GM18858 (cell line): ENCODE results near the gene RALGDS.

Experiments used
- ATAC-seq: cut with Tn5 transposase; IDR thresholded peaks from one replicate; pipeline ENCODE4 v1.9.1; 2021; ENCODE audit not compliant: unreplicated experiment

The RALGDS gene

DNA sequence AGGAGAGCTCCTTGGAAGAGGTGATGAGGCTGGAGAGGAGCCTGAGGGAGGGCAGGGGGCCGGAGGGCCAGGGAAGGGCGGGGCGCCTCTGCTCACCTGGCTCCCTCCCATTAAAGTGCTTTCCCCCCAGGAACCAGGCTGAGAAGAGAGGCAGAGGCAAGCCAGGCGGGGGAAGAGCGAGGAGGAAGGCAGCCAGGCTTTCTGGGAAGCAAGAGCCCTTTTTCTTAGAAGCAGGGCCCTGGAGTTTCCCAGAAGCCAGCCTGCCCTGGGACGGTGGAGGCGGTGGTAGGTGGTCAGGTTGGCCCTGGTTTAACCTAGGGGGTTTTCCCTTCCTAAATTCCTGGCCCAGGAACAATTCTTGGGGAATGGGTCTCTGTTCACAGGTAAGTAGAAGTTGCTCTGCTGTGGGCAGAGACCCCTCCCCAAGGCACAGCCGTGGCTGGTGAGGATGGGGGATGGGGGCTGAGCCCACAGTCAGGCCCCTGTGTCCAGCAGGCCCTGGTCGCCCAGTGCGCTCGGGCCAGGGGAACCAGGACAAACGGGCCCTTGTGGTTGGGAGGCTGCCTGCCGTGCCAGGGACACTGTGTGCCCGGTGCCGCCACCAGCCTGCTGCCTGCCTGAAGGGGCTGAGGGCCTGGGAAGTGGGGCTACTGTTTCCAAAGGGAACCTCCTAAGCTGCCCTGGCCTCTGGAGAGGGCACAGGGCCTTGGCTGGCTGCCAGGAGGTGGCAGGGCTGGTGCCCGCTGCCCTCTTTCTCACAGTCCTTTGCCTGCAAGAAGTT is 16.6 kb upstream of the RALGDS start:
- ATAC-seq, result no peak

DNA sequence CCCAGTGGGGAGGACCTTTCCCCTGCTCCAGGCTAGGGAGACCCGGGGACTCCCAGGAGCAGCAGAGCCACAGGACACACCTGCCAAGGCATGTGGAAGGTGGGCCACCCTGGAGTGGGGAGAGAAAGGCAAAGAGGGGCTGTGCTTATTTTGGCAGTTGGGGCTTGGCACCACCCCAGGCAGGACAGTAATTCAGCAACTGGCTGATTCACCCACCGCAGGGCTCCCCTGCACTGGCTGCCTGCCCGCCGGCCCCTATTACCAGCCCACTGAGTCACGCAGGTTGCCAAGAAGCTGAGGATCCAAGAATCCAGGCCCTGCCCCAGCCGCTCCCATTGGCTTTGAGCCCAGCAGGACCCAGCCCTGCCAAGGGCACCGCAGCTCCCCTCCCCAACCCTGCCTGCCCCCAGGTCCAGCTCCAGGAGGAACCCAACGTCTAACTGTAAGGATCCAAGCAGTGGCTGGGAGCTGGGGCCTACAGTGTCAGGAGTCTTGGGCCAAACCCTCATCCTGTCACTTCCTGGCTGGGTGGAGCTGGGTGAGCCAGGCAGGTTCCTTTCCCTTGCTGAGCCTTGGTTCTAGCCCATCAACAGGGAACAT is 14.2 kb upstream of the RALGDS start:
- ATAC-seq, result no peak

DNA sequence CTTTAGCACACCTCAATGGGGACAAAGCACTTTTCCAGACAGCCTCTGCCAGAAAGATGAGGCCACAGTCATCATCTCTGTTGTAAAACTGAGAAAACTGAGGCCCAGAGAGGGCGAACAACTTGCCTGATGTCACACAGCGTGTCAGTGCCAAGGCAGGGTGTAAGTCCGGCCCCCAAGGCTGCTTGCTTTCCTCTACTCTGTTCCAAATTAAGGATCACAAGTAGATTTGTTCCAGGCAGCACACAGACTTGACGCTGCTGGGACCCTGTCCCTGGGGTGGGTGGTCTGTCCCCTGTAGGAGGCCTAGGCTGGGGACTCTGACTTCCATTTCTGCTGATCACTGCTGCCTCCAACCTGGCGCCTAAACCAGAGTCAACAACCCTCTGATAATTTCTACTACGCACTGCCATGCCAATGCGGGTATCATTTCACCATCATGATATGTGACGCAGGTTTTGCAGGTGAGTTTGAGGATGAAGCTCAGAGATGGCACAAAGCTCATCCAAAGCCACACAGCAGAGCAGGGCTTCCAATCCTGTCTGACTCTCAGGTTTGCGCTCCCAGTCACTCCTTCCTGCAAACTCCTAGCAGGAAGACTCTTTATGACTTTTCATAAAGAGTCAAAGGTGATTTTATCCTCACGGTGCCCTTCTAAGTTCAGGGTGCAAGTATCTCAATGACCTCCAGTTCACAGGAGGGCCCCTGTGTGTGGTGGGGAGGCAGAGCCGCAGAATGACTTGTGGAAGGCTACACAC is 13.5 kb upstream of the RALGDS start:
- ATAC-seq, result no peak

DNA sequence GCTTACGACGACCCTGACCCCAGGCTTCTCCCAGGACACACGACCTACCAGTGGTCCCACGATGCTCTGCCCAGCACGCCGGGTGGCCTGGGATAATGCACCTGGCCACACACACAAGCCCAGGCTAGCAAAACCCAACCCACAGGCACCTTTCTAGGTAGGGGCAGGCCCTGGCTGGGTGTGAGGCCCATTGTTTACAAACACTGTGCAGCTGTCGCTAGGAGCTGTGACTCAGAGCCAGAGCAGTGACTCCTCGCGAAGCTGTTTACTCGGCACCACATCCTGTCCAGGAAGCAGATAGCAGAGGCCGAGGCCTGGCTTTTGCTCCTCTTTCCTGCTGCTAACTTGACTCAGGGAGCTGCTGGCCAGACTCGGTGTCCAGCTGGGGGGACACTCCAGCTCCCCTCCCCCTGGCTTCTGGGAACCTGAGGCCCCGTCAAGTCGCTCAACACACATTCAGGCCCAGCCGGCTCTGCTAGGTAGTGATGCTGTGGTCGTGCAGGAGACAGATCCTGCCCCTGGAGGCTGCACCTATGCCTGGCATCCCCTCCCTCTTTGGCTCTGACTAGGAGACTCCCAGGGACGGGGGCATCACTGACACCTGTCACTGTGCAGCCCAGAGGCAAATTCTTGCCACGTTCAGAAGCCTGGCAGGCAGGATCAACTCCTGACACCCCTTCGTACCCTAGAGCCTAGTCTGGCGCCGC is 12.8 kb upstream of the RALGDS start:
- peak; percentile 81 for ATAC-seq

DNA sequence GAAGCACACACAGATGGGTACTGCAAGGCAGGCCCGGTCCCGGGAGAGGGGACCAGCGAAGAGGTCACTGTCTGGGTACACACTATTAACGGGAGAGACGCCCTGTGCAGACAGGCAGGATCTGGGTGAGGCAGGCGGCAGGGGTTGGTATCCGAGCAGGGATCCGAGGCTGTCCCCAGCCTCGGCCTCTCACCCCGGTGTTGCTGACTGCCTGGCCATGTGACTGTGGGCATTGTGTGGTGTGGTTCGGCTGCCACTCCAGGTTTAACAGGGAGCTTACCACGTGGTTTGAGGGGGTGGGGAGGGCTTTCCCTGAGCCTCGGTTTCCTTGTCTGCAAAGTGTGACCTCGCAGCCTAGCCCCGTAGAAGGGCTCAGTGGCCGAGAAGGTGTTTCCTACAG is 11.1 kb upstream of the RALGDS start:
- ATAC-seq, result no peak

DNA sequence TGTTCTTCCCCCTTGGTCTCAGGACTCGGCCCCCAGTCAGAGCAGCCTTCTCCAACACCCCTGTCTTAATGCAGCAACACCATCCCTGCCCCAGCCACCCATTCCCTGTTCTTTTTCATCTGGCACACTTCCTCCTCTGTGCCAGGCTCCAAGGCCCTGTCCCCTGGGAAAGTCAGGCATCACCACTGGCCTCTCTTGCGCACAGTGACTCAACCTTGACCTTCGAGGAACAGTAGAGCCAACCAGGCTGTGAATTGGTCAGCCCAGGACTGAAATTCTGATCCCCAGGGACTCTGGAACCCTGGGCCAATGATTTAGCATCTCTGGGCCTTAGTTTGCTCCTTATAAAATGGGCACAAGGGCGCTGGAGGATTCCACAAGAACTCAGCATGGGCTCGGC is 10.5 kb upstream of the RALGDS start:
- ATAC-seq, result no peak

DNA sequence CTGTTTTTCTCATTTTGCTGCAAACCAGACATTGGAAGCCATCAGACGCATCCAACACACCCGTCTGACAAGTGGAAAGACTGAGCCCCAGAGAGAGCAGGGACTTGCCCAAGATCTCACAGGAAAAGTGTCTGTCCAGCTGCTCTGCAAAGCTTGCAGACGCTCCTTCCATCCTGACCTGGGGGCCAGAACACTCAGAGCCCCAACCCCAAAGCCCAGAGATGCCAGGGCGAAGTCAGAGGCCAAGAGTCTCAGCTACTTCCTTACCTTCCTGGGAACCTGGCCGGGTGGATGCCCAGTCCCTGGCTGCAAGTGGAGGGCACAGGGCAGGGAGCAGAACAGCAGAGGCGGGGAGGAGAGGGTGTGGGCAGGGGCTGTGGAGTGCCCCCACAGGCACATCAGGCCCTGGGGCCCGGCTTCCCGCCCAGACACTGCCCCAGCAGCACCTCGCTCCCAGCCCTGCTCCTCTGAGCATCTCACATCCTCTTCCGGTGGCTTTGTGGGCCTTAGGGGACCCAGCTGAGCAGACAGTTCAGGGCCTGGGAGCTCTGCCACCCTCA is 9.7 kb upstream of the RALGDS start:
- no peak for ATAC-seq

DNA sequence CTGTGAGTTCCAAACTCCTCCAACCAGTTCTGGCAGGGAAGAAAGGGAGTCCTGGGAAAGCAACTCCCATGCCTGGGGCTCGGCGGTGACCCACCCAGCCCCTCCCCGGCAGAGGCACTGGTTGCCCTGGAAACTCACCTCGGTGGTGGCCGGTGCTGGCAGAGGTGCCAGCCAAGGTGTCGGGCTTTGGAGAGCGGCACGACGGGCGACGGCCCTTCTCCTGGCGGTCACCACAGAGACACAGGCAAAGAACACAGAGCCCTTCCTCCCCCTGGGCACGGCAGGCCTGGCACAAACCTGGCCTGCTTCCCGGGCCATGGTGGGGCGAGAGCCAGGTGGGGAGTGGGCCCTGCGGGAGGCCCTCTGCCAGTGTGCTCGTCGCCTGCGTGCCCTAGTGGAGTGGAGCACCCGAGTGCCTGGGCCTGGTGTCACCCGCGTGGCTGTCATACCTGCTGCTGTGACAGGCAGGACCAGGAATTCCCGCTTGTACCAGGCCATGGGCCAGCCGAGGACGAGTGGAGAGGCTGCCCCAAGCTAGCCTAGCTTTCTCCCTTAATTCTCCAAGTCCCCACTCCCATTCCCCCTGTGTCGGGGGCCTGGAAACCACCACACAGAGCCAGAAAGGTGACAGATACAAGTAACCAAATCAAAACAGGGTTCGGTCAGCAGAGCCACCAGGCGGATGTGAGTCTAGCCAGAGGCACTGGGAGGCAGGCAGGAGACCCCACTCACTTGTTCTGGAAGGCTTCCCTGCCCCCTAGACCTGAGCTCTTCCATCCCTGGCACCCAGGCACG is 8.2 kb upstream of the RALGDS start:
- no peak for ATAC-seq

DNA sequence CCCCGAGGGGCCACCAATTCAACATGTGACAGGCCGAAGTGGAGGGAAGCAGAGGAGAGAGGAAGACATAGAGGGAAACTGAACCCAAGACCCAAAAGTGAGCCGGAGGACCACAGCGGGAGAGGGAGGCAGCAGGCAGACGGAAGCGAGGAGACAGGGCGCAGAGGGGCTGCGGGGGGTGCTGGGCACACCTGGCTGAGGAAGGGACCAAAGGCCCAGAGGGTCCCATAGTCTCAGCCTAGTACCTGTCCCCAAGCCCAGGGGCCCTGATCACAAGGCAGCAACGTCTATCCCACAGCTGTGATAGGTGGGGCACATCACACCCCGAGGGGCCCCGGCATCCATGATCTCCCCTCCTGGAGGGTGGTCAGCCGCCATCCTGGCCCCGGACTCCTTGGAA is 7.1 kb upstream of the RALGDS start:
- no peak for ATAC-seq

DNA sequence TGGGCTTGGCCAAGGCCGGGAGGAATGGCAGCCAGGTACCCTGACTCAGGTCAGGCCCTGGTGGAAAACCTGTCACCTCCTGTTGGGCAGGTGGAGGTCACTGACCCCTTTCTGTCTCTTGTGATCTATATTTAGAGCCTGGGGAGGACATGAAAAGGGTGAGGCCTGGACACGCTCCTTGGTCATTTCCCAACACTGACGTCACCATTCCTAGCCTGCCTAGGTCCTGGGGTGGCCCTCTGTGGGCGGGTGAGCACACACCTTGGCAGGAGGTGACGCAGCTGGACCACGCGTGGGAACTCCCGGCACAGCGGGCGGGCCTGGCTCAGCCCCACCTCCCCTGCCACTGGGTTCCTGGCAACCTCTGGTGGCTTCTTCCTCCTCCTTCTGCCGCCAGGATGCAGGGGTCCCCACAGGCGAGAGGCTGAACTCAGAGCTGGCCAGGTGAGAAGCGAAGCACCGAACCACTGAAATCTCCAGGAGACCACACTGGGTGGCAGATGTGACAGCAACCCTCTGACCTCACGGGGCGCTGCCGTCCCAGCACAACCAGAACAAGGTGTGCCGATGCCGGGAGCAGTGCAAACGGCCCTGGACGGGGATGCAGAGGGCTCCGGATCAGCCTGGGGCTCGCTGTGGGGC is 6.4 kb upstream of the RALGDS start:
- no peak for ATAC-seq

DNA sequence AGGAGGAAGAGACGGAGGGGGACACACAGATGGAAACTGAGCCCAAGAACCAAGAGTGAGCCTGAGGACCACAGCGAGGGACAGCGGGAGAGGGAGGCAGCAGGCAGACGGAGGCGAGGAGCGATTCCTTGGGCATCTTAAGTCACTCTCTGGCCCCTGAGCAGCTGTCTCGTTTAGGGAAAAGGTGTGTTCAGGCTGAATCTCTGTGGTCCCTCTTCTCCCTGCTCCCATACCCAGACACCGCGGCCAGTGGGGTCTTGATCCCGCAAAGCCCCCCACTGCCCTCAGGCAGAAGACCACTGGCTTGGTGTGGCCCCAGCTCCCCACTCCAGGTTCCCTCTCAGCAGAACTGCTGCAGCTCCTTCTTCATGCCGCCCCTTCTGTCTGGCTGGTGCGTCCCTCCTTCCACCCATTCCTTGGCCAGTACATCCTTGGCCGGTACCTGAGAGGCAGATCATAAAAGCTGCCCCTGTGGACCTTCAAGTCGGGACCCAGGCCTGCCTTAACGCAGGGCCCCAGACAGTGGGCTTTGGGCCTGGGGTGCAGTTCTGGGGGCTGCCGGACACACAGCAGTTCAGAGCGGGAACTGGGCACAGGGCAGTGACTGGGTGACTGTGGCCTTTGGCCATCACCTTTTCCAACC is 5.8 kb upstream of the RALGDS start:
- no peak for ATAC-seq

DNA sequence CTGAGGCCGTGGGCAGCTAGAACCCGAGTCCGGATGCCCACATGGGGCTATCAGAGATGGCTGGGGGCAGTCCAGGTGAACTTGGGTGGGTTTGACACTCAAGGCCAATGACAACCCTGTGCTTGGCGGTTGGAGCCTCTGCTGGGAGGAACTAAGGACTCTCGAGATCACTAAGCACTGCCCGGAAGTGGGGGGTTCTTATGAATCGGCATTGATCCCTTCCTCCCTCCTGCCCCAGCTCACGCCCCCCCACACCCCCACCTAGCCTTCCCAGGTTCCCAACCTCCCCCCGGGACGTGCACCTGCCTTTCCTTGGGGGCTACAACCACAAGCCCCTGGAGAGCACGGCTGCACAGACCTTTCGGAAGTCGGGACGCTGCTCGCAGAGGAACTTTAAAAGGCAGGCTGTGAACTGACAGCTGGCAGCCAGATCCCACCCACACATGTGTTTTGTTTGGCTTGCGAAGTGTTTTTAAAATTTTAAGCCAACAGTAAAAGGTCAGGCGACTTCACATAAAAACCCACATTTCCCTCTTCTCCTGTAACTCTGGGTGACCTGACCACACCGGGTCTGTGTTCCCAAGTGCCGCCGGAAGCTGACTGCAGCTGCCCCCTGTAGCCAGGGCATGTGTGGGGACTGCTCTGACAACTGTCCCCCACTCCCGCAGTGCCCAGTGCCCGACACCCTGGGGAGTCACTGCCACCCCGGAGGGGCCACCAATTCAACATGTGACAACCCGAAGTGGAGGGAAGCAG is 5.1 kb upstream of the RALGDS start:
- ATAC-seq, result no peak

DNA sequence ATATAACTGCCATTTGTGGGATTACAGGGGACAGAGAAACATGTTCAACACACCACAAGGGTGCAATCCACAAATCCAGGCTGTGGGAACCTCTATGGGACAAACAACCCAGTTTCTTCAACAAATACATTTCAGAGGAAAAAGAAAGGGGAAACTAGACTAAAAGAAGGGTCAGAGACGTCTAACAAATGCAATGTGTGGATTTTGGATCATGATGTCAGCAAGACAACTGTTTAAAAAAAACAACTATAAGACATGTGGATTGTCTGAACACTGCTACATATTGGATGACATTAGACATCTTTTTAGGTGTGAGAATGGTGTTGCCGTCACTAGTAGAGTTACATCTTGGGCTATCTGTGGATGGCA is 3.9 kb upstream of the RALGDS start:
- ATAC-seq, result no peak

DNA sequence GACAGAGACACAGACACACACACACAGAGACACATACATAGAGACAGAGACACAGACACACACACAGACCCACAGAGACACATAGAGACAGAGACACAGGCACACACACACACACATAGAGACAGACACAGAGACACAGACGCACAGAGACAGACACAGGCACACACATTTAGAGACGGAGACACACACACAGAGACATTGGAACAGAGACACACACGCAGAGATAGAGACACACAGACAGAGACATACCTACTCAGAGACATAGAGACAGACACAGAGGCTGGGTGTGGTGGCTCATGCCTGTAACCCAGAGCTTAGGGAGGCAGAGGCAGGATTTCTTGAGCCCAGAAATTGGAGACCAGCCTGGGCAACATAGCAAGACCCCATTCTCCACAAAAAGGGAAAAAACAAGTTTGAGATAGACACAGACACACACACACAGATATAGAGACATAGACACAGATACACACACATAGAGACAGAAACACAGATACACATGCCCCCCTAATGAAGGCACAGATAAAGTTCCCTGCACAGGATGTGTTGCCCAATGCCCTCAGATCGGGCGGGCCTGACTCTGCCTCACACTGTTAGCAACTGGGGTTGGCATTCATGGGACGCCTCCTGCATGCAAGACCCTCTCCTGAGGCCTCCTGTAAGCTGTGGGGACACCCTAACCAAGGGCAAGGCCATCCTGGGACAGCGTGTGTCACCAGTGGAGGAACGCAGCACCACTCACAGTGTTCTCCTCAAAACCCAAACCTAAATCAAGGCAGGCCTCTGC is 3.3 kb upstream of the RALGDS start:
- no peak for ATAC-seq

DNA sequence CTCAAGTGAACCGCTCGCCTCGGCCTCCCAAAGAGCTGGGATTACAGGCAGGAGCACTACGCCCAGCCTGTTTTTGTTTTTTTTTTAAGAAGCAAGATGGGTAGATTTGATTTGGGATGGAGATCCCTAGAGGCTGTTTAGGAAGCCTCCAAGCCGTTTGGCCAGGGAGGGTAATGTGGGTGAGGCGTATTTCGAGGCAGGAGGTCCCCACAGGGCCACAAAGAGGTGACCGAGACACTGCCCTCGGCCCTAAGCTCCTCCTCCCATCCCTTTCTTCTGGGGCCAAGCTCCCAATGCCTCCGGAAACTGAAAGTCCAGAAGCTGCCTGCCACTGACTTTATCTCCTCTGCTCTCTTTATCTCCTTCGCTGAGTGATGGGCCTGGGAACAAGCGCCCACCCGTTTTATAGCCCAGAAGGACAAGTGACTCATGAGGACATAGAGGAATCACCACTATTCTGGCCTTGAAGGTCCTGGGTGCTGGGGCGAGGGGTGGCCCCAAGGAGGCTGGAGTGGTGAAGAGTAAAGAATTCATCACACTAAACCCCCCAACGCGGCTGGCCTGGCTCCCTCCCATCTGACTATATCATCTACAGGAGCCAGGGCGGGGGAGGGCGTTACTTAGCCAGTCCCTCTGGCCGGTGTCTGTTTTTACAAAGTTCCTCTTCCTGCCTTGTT is 2.0 kb upstream of the RALGDS start:
- ATAC-seq, result no peak

DNA sequence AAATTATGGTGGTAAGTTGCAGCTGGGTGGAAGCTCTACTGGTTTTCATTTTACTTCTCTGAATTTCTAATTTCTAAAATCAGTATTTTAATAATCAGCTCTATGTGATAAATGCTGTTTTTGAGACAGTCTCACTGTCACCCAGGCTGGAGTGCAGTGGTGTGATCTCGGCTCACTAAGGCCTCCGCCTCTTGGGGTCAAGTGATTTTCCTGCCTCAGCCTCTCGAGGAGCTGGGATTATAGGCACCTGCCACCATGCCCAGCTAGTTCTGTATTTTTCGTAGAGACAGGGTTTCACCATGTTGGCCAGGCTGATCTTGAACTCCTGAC is 1.5 kb upstream of the RALGDS start:
- no peak for ATAC-seq

DNA sequence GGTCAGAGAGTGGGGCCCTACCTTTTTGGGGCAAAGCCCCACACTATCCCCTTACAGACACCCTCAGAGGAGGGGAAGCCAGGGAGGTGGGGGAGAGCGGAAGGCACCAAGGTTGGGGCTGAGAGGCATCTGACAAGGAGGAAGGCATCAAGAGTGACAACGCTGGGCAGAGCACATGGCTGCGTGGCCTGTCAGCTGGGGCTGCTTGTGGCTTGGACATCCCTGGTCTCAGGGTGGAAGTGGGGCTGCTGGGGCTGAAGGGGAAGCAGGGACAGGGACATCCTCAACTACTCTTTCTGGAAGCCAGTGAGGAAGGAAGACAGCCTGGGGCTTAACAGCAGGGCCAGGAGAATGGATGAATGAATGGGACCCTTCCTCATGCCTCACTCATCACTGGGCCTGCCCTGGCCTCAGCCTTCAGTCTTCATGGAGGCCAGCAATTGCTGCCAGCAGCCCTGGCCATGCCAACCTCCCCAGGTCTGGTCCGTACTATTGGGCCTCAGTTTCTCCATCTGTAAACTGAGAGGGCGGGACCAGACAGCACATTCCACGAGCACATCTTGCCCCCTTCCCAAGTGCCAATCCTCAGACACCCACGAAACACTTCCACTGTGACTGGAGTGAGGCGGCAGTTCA is 993 bp upstream of the RALGDS start:
- ATAC-seq, result no peak
